Glutamatergic neuron (in vitro differentiated cells): ENCODE data around the gene SMAD3. TPM values are rescaled to one million over a fixed set of nuclear protein-coding genes. Genes with fewer than 3 reads are reported as not detected.

Experiments used
- DNase-seq: peaks from one replicate; pipeline ENCODE4 v3.0.0; 2022
- H3K27ac Mint-ChIP-seq: one replicate; pipeline ENCODE4 v1.8.0; 2020; ENCODE audit warnings: mild to moderate bottlenecking, mixed read lengths, inconsistent platforms; ENCODE audit not compliant: unreplicated experiment
- H3K27me3 Mint-ChIP-seq: one replicate; pipeline ENCODE4 v1.8.0; 2020; ENCODE audit warnings: mild to moderate bottlenecking, moderate library complexity, mixed read lengths, inconsistent platforms; ENCODE audit not compliant: unreplicated experiment
- H3K36me3 Mint-ChIP-seq: one replicate; pipeline ENCODE4 v1.8.0; 2020; ENCODE audit warnings: mild to moderate bottlenecking, mixed read lengths, inconsistent platforms; ENCODE audit not compliant: unreplicated experiment
- H3K4me1 Mint-ChIP-seq: one replicate; pipeline ENCODE4 v1.8.0; 2020; ENCODE audit warnings: mild to moderate bottlenecking, low read depth, mixed read lengths, inconsistent platforms; ENCODE audit not compliant: unreplicated experiment
- H3K4me3 Mint-ChIP-seq: one replicate; pipeline ENCODE4 v1.8.0; 2020; ENCODE audit warnings: mild to moderate bottlenecking, mixed read lengths, inconsistent platforms; ENCODE audit not compliant: unreplicated experiment
- H3K9me3 Mint-ChIP-seq: one replicate; pipeline ENCODE4 v1.8.0; 2020; ENCODE audit warnings: mild to moderate bottlenecking, moderate library complexity, mixed read lengths, inconsistent platforms; ENCODE audit not compliant: unreplicated experiment
- total RNA-seq: library from RNA; stranded (reverse); fragmentation: NEBNext Ultra II Directional; extraction: Animal tissue kit (Norgen Biotek cat#: 25700); gene quantifications from one replicate; pipeline ENCODE4 v1.2.1, GENCODE V29; 2021; ENCODE audit not compliant: unreplicated experiment
- TF ChIP-seq, protein P1 (sequence below): fragments of 200-600 bp; sonication (generic); IDR thresholded peaks from one replicate; pipeline ENCODE4 v1.5.0; 2021; ENCODE audit not compliant: partially characterized antibody, unreplicated experiment

Gene SMAD3
- total RNA-seq, 1 donor from 2014 or later, result 5.0 TPM

GRCh38 chr15:67050062-67050461, 15.3 kb upstream of the SMAD3 start:
- no peak overlapping the region for H3K4me3 Mint-ChIP-seq
- H3K4me1 Mint-ChIP-seq, result no peaks in the 10 kb centered on the region
- no peaks in the 10 kb centered on the region for H3K36me3 Mint-ChIP-seq
- H3K27ac Mint-ChIP-seq, result no peak overlapping the region
- DNase-seq, result no peak
- peaks cover 1% of the 10 kb centered on the region for H3K9me3 Mint-ChIP-seq
- TF ChIP-seq, protein P1, sequence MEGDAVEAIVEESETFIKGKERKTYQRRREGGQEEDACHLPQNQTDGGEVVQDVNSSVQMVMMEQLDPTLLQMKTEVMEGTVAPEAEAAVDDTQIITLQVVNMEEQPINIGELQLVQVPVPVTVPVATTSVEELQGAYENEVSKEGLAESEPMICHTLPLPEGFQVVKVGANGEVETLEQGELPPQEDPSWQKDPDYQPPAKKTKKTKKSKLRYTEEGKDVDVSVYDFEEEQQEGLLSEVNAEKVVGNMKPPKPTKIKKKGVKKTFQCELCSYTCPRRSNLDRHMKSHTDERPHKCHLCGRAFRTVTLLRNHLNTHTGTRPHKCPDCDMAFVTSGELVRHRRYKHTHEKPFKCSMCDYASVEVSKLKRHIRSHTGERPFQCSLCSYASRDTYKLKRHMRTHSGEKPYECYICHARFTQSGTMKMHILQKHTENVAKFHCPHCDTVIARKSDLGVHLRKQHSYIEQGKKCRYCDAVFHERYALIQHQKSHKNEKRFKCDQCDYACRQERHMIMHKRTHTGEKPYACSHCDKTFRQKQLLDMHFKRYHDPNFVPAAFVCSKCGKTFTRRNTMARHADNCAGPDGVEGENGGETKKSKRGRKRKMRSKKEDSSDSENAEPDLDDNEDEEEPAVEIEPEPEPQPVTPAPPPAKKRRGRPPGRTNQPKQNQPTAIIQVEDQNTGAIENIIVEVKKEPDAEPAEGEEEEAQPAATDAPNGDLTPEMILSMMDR, result no peak
- peaks cover 1% of the 10 kb centered on the region for H3K27me3 Mint-ChIP-seq

DNA sequence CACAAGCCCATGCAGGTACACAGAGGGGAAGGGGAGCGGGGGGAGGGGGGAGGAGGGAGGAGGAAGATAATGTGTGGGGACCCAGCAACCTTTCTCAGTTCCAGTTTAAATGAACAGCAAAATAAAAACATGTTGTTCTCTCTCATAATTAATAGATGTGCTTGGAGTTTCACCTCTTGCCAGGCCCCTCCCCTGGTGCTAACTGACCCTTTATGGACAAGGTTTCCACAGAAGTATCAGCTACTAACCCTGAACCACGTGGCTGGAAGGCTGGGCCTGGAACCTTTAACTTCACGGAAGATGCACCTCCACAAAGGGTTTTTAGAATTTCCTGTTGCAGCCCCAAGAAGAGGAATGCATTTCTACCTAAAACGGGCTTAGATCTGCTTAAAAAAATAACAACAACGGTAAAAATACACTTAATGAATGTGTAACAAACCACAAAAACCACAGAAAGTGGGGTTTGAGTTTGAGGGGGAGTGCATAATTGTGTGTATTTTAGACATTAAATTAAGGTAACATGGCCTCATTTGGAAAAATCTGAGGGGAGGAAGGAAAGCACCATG, 14.8 kb upstream of the SMAD3 start:
- no peaks in the 10 kb centered on the region for H3K4me1 Mint-ChIP-seq
- peaks cover 1% of the 10 kb centered on the region for H3K27me3 Mint-ChIP-seq
- no peaks in the 10 kb centered on the region for H3K36me3 Mint-ChIP-seq
- no peak overlapping the region for H3K4me3 Mint-ChIP-seq
- DNase-seq, result no peak
- H3K27ac Mint-ChIP-seq, result no peak overlapping the region
- TF ChIP-seq, protein P1, result no peak
- H3K9me3 Mint-ChIP-seq, result peaks cover 1% of the 10 kb centered on the region

- H3K4me1 Mint-ChIP-seq, result no peaks in the 10 kb centered on the region
- no peak overlapping the region for H3K4me3 Mint-ChIP-seq
- H3K27ac Mint-ChIP-seq, result no peak overlapping the region
- peaks cover 1% of the 10 kb centered on the region for H3K9me3 Mint-ChIP-seq
- DNase-seq, result no peak
- H3K27me3 Mint-ChIP-seq, result peaks cover 1% of the 10 kb centered on the region
- TF ChIP-seq, protein P1, result no peak
- H3K36me3 Mint-ChIP-seq, result no peaks in the 10 kb centered on the region
These were observed 14.0 kb upstream of the SMAD3 start for GRCh38 chr15:67051088-67052045.

DNA sequence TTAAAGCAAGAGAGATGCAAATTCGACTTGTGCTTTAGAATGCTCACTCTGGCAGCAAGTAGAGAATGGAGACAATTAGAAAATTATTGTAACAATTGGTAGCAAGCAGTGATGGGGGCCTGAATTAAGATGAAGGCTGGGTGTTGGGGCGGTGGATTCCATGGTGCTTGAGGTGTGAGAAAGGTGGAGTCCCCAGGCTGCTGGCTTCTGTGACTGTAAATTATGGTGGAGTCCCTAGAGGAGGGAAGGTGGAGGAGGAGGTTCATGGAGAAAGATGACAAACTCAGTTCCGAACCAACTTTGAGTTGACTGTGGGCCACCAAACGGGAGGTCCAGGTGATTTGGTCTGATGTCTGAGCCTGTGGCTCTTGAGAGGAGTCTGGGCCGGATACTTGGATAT, 10.7 kb upstream of the SMAD3 start:
- Mint-ChIP-seq H3K27ac (no peak overlapping the region), H3K36me3 (no peaks in the 10 kb centered on the region), H3K4me1 (no peaks in the 10 kb centered on the region), H3K4me3 (no peak overlapping the region), H3K9me3 (peaks cover 2% of the 10 kb centered on the region), H3K27me3 (no peaks in the 10 kb centered on the region)
- TF ChIP-seq, protein P1, result no peak
- DNase-seq, result no peak

- Mint-ChIP-seq H3K4me3 (no peak overlapping the region), H3K27me3 (peaks cover 13% of the 10 kb centered on the region), H3K9me3 (peaks cover 6% of the 10 kb centered on the region), H3K27ac (no peak overlapping the region), H3K4me1 (peaks cover 6% of the 10 kb centered on the region), H3K36me3 (peaks cover 4% of the 10 kb centered on the region)
- DNase-seq, result no peak
- TF ChIP-seq, protein P1, result no peak
These were observed 6.3 kb upstream of the SMAD3 start for GRCh38 chr15:67059127-67059553.
